ENCODE results near the gene TUFT1. TPM values are rescaled to one million over a fixed set of nuclear protein-coding genes. Genes with fewer than 3 reads are reported as not detected.
A peak's percentile ranks its signal among the peaks of the same experiment; 100 is the strongest.

The TUFT1 gene
- total and polyA plus RNA-seq, 9 of the 15 experiments (the other 6 are each of a cell fraction or from before 2014, with no cell fraction given): 0.54 to 2.0 (median 1.7) TPM

DNA sequence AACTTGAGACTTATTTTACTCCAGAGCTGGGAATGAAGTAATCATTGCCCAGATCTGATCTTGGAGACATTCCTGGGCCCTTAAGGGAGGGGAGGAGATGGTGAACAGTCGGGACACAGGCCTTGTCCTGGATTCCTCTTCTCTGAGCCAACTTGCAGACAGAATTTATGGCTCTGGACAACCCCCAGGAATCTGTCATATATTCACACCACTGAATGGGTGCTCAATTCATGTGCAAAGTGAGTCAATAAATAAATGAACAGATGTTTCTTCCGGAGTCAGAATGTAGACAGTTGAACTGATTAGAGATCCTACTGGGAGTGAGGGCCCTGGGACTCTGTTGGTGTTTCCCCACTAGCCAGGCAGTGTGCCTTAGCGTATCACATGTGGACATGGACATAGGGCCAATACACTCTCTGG is 2.6 kb downstream of the TUFT1 start (continued):
- no peak for TF ChIP-seq ETS2 (tag; IDR thresholded peaks at IDR 0.05; ENCODE audit: borderline replicate concordance, poor library complexity, severe bottlenecking)
- TF ChIP-seq SMARCE1 (IDR thresholded peaks at IDR 0.05): no peak
- TF ChIP-seq, protein P1, sequence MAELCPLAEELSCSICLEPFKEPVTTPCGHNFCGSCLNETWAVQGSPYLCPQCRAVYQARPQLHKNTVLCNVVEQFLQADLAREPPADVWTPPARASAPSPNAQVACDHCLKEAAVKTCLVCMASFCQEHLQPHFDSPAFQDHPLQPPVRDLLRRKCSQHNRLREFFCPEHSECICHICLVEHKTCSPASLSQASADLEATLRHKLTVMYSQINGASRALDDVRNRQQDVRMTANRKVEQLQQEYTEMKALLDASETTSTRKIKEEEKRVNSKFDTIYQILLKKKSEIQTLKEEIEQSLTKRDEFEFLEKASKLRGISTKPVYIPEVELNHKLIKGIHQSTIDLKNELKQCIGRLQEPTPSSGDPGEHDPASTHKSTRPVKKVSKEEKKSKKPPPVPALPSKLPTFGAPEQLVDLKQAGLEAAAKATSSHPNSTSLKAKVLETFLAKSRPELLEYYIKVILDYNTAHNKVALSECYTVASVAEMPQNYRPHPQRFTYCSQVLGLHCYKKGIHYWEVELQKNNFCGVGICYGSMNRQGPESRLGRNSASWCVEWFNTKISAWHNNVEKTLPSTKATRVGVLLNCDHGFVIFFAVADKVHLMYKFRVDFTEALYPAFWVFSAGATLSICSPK (IDR thresholded peaks at IDR 0.05; ENCODE audit: borderline replicate concordance): no peak

DNA sequence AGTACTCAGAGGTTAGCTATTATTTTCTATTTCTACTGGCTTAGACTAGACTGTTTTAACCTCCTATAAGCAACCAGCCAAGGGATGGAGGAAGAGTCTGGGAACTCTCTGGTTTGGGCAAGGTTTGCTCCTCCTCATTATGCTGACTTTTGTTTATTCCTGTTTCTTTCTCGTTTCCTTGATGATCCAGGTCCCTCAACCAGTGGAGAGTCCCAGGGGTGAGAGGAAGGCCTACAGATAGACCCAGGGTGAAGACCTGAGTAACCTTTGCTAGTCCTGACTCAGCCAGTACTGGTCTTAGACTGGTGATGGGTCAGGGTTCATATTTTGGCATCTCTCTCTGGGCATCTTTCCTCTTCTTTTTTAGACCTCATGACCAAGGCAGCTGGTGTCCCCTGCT is 5.4 kb downstream of the TUFT1 start:
- FAIRE-seq (no peak), ATAC-seq (no peak), DNase-seq (ENCODE audit: extremely low read depth in 1 of 4, low spot score in 3 of 4) (no peak)
- ChIA-PET CTCF (ENCODE audit: low intra/inter-chr PET ratio) (no interaction called here), POLR2A (interaction anchor here (0.6 to 1.3 kb wide), 2 partner anchors 17 to 19 kb away, joined by 3 to 4 read pairs; no protein-coding TSS in a partner anchor)
- no TSS peak for BruUV-seq (replicated peaks)
- Histone ChIP-seq H3K4me1 (replicated peaks in 1 of 2; ENCODE audit: control insufficient read depth in 2 of 2, insufficient read depth in 2 of 2, low read length in 2 of 2) (peaks cover 2% of the 10 kb centered on the region in 2 experiments; a peak in 4 of 5 replicates), H3K9me1 (ENCODE audit: control insufficient read depth, insufficient read depth, low read length) (no peaks in the 10 kb centered on the region), H3K27ac (ENCODE audit: extremely low read depth, low read depth, low read length) (no peak overlapping the region), H3K4me3 (no peak overlapping the region), H3K27me3 (ENCODE audit: control insufficient read depth in 2 of 2, insufficient read depth in 2 of 2, low read length in 2 of 2) (peaks cover 4 to 5% of the 10 kb centered on the region in 2 experiments; a peak in 1 of 5 replicates), H3K9ac (ENCODE audit: insufficient read depth in 1 of 2, low read depth in 2 of 2, low read length in 2 of 2) (no peak overlapping the region), H3K9me3 (replicated peaks; ENCODE audit: control insufficient read depth, insufficient read depth, low read depth, low read length) (no peaks in the 10 kb centered on the region), H3K4me2 (ENCODE audit: insufficient read depth, low read length) (no peak overlapping the region), H3K79me2 (ENCODE audit: control insufficient read depth, insufficient read depth, low read length) (no peaks in the 10 kb centered on the region), H2AFZ (ENCODE audit: low read depth, low read length) (no peak overlapping the region), H3K36me3 (ENCODE audit: control insufficient read depth, insufficient read depth, low read length) (no peaks in the 10 kb centered on the region), H4K20me1 (replicated peaks; ENCODE audit: control insufficient read depth, insufficient read depth, low read length) (0 out of 2 replicates have a peak, but pooled peaks cover 6% of the 10 kb centered on the region)
- WGBS (ENCODE audit: insufficient coverage, low coverage, missing lambda C conversion rate): 0% methylated on average over 1 of the region's 1 CpG
- TF ChIP-seq C11orf30 (IDR thresholded peaks at IDR 0.05; ENCODE audit: low read depth) (peak; percentile 26; the same call in 1 of the 2 replicates), ZNF316 (IDR thresholded peaks at IDR 0.05) (peak; percentile 26; the same call in 1 of the 2 replicates)
- TF ChIP-seq, protein P2, sequence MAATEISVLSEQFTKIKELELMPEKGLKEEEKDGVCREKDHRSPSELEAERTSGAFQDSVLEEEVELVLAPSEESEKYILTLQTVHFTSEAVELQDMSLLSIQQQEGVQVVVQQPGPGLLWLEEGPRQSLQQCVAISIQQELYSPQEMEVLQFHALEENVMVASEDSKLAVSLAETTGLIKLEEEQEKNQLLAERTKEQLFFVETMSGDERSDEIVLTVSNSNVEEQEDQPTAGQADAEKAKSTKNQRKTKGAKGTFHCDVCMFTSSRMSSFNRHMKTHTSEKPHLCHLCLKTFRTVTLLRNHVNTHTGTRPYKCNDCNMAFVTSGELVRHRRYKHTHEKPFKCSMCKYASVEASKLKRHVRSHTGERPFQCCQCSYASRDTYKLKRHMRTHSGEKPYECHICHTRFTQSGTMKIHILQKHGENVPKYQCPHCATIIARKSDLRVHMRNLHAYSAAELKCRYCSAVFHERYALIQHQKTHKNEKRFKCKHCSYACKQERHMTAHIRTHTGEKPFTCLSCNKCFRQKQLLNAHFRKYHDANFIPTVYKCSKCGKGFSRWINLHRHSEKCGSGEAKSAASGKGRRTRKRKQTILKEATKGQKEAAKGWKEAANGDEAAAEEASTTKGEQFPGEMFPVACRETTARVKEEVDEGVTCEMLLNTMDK (IDR thresholded peaks at IDR 0.05; ENCODE audit: borderline replicate concordance, insufficient read depth, low read depth, low read length, poor library complexity, severe bottlenecking): no peak
- in situ Hi-C loops (cut with MboI) (no loop called here), intact Hi-C loops (cut with micrococcal nuclease) (no loop called here)

All from K562 (cell line).